ENCODE results near the gene ACE2.

The ACE2 gene

GRCh38 chrX:15574017-15574416, 26.7 kb downstream of the ACE2 start:
- no peak for DNase-seq (ENCODE audit: low read depth)

- DNase-seq (ENCODE audit: low read depth) = no peak
Observed at GRCh38 chrX:15570145-15570544, 30.6 kb downstream of the ACE2 start.

- DNase-seq (ENCODE audit: low read depth) = no peak
Observed at GRCh38 chrX:15567886-15568616, 32.7 kb downstream of the ACE2 start.

DNA sequence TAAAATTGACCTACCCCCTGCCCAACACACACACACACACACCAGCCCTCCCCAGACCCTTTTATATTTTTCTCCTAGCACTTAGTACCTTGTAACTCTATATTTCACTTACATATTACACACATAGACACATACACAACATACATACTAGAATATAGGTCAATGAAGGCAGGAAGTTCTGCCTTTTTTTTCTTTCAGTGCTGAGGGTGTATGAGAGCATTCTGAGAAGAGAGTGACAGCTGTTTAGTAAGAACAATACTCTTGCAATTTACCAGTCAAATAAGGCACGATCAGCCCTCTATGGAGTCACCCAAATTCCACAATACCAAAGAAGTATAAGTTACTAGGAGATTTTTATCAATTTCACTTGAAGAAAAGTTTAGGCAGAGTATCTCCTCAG, 33.5 kb downstream of the ACE2 start:
- DNase-seq (ENCODE audit: low read depth) = no peak

GRCh38 chrX:15566244-15566643, 34.5 kb downstream of the ACE2 start:
- no peak for DNase-seq (ENCODE audit: low read depth)

DNA sequence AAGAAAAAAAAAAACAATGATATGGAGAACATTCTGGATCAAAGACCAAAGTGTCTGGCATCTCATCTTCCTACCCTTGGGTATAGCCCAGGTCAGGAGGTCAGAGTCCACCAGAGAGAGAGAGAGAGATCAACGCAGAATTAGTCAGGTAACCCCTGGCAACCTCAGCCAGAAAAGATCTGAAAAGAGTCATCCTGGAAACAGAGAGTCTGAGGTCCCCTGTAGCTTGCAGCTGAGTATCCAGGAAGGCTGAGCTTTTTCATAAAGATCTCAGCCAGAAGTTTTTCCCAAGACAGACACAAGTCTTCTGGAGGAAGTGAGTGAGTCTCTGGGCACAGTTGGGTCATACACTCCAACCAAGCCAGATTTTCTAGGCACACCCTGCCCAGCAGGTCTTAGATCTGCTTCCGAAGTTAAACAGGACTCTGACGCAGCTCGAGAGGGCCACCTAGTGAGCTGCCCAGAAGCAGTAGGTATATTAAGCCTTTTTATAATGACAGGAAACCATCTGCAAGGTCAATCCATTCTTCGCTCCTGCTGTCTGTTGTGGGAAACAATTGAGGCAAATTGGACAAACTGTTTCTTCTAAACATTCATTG, 35.7 kb downstream of the ACE2 start:
- DNase-seq (ENCODE audit: low read depth) = no peak

- DNase-seq (ENCODE audit: low read depth) = no peak
Observed at GRCh38 chrX:15563056-15563455, 37.7 kb downstream of the ACE2 start.

GRCh38 chrX:15560924-15561323, 39.8 kb downstream of the ACE2 start:
- no peak for DNase-seq (ENCODE audit: low read depth)

DNA sequence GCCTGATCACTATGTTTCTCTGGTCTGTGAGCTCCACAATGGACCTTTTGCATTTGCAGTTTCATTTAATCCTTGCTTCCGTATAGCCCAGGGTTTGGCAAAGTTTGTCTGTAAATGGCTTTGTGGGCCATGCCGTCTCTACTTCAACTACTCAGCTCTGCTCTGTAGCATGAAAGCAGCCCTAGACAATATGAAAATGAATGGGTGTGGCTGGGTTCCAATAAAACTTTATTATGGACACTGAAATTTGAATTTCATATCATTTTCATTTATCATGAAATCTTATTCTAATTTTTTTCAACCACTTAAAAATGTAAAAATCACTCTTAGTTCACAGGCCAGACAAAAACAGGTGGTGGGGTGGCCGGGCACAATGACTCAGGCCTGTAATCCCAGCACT, 41.5 kb downstream of the ACE2 start:
- no peak for DNase-seq (ENCODE audit: low read depth)

GRCh38 chrX:15549189-15550012, 51.4 kb downstream of the ACE2 start:
- DNase-seq (ENCODE audit: low read depth) = no peak

DNA sequence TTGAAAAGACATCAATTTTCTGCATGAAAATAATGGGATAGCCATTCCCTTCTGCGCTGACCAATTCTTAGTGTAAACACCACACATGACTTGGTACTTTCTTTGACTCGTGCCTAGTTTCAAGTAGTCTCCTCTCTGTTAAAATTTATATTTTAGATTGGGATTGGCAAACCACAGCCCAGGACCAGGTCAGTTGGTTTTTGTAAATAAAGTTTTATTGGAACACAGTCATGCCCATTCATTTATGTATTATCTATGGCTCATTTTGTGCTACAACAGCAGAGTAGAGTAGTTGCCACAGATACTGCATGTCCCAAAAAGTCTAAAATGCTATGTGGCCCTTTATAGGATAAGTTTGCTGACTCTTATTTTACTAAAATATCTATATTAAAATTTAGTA, 53.4 kb downstream of the ACE2 start:
- DNase-seq (ENCODE audit: low read depth) = no peak

DNA sequence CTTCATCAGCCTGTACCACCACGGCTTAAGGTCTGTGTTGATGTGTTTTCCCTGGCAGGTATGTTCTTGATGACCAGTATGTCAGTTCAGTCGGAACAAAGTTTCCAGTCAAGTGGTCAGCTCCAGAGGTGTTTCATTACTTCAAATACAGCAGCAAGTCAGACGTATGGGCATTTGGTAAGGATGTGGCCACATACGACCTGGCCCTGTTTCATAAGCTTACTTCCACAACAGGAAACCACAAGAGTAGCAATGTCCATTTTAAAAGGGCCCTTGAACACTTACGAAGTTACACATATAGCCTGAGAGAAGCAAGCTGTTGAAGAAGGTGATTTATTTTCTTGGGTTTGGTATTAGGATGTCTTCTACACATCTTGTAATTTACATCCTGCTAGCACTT, 54.0 kb downstream of the ACE2 start:
- no peak for DNase-seq (ENCODE audit: low read depth)

DNA sequence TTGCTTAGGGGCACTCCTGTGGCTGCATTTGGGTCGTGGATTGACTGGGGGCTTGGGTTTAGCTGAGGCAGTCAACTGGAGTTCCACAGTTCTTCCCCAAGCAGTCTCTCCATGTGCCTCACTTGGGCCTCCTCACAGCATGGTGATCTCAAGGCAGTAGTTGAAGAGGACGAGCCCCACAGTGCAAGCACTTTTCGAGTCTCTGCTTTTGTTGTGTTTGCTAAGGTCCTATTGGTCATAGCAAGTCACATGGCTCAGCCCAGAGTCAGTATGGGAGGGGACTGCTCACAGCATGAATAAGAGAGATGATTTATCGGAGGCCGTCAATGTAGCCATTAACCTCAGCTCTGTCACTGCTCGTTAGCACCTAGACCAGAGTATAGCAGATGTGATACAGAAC, 70.4 kb downstream of the ACE2 start:
- no peak for DNase-seq (ENCODE audit: low read depth)

- no peak for DNase-seq (ENCODE audit: low read depth)
Observed at GRCh38 chrX:15529165-15529564, 71.6 kb downstream of the ACE2 start.

DNA sequence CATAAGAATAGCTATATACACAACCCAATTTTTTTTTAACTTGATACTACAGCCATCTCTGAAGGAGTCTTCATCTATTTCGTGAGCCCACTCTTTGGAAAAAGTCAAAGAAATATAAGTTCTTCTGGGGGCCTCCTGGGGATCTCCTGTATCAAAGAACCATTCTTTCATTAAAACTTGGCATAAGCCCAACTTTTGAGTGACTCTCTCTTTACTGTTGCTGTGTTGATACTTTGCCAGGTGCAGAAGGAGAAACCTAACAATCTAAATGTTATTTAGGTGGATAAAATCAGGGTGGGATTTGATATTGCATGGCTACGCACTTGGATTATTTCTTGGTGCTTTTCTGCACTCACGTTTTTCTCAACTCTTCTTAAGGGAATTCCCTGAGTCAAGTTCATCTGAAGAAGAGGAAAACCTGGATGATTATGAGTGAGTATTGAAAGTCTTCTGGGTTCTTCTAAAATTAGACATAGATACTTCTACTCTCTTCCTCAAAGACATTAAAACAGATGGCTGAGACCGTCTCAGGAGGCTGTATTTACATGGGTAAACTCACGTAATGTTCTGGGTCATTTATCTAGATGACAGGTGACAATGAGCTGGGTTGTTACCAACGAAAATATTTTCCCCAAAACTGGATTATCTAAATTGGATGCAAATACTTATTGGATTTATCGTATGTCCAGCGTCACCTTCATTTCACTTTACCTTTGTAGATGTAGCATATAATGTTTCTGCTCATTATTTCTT, 74.9 kb downstream of the ACE2 start:
- no peak for DNase-seq (ENCODE audit: low read depth)

GRCh38 chrX:15524417-15524816, 76.3 kb downstream of the ACE2 start:
- DNase-seq (ENCODE audit: low read depth) = no peak

DNA sequence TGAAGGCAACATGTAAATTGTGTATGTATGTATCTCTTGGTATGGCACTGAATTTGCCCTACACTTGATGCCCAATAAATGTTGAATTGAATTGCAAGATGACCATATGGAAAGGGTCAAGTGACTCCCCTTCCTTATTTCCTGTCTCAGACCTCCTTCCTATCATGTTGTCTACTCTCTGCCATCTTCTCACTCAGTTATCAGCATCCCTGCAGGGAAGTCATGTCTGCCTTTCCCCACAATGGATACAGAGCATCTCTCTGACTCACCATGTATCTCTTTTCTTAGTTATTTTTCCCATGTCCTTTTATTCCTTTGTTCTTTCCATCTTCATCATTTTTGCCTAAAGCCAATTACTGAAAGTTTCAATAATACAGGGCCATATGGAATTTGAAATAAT, 77.7 kb downstream of the ACE2 start:
- no peak for DNase-seq (ENCODE audit: low read depth)

DNA sequence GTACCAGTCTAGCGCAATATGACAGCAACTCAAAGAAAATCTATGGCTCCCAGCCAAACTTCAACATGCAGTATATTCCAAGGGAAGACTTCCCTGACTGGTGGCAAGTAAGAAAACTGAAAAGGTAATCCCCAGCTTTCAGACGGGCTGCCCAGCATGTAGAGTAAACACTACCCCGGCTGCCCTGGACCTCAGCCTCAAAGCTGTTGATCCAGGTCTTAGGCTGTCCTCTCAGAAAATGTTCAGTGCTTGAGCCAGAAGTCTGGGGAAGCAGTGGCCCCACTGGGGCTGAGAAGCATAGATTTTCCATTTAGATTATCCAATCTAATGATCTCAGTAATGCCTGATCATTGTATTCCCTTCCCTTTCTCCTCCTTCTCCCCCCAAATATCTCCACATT, 78.3 kb downstream of the ACE2 start:
- DNase-seq (ENCODE audit: low read depth) = no peak

DNA sequence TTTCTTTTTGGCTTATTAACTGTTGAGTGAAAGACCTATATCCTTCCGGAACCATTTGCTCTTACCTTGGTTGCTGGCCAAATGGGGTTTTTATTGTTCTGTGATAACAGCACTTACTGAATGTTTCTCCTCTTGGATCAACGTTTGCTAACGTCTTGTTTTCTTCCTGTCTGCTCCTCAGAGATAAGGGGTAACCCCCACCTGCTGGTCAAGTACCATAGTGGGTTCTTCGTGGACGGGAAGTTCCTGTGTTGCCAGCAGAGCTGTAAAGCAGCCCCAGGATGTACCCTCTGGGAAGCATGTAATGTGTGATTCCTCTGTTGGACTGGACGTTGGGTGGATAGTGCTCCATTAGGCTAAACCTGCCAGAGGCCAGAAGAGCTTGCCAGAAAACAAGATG, 84.8 kb downstream of the ACE2 start:
- no peak for DNase-seq (ENCODE audit: low read depth)

GRCh38 chrX:15514279-15514678, 86.5 kb downstream of the ACE2 start:
- no peak for DNase-seq (ENCODE audit: low read depth)

DNA sequence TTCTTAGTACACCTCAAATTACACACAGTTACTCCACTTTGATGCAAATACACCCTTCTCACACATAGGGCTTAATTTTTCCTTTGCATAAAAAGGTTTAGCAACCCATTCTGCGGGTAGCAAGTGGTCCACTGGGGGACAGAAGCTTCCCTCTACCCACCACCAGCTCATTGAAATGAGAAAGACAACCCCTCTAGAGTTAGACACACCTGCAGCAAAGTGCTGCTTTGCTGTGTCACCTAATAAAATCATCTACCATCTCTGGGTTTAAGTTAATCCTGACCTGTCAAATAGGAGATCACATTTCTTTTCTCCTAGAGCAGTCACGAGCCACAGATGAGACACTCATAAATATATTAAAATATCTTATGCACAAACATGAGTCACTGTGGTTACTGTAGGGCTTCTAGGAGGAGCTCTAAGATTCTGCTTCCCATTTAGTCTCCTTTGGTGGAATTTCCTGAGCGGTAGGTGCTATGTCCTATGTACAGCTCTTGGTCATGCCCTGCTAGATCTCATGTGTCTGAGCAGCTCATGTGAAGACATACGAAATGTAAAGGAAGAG, 88.3 kb downstream of the ACE2 start:
- DNase-seq (ENCODE audit: low read depth) = no peak

GRCh38 chrX:15511563-15511962, 89.2 kb downstream of the ACE2 start:
- DNase-seq (ENCODE audit: low read depth) = no peak

Data from stimulated activated CD4-positive, alpha-beta T cell treated with anti-CD3 and anti-CD28 coated beads, Interleukin-2, amount 100 ng/mL, for 4 hours (primary cell).